K562 (cell line): ENCODE data around the gene SOX15.

ENCODE experiments used
- CEBPB ChIP-seq: fragments of 450-650 bp; IDR thresholded peaks from 2 replicates; pipeline ENCODE4 v1.6.1; 2016; ENCODE audit warnings: missing genetic modification characterization, missing compliant biosample characterization
- CHD2 ChIP-seq: IDR thresholded peaks from 2 replicates; pipeline ENCODE4 v1.6.1; 2011; ENCODE audit warnings: low read depth, low read length
- JUN ChIP-seq, 2 experiments: sonication (generic) in 1 of 2; formaldehyde crosslinking in 1 of 2; IDR thresholded peaks; 2 replicates each; pipeline versions ENCODE4 v1.6.1 to v1.8.0; 2012 to 2022; ENCODE audit warnings: borderline replicate concordance in 2 of 2, mild to moderate bottlenecking in 2 of 2, improper control_type of control experiment in 1 of 2, low read depth in 1 of 2, low read length in 1 of 2, missing genetic modification reagents in 1 of 2
- MTA1 ChIP-seq: fragments of 450-650 bp; IDR thresholded peaks from 2 replicates; pipeline ENCODE4 v1.6.1; 2017; ENCODE audit warnings: borderline replicate concordance
- POLR2A ChIP-seq: fragments of 450-650 bp; conservative IDR thresholded peaks from 2 replicates; pipeline ENCODE4 v1.6.1; 2016
- ZSCAN29 ChIP-seq: fragments of 450-650 bp; IDR thresholded peaks from 2 replicates; pipeline ENCODE4 v1.6.1; 2017
- TF ChIP-seq, protein P1 (sequence below), 3 experiments: IDR thresholded peaks in 2 of 3; conservative IDR thresholded peaks in 1 of 3; 2 replicates each; pipeline ENCODE4 v1.5.1; 2011 to 2012; ENCODE audit warnings: low read length in 3 of 3, mild to moderate bottlenecking in 3 of 3, control low read depth in 2 of 3, improper control_type of control experiment in 1 of 3, inconsistent platforms in 1 of 3, low read depth in 1 of 3, mixed read lengths in 1 of 3, moderate library complexity in 1 of 3; ENCODE audit not compliant: insufficient read depth in 2 of 3
- TF ChIP-seq, protein P2 (sequence below): fragments of 250-450 bp; sonication (Bioruptor Pico); IDR thresholded peaks from 2 replicates; pipeline ENCODE4 v1.9.0; 2021; ENCODE audit warnings: mild to moderate bottlenecking
- TF ChIP-seq, protein P3 (sequence below): fragments of 250-450 bp; sonication (Bioruptor Pico); IDR thresholded peaks from 2 replicates; pipeline ENCODE4 v1.8.0; 2021; ENCODE audit warnings: moderate library complexity, mild to moderate bottlenecking, inconsistent platforms

DNA sequence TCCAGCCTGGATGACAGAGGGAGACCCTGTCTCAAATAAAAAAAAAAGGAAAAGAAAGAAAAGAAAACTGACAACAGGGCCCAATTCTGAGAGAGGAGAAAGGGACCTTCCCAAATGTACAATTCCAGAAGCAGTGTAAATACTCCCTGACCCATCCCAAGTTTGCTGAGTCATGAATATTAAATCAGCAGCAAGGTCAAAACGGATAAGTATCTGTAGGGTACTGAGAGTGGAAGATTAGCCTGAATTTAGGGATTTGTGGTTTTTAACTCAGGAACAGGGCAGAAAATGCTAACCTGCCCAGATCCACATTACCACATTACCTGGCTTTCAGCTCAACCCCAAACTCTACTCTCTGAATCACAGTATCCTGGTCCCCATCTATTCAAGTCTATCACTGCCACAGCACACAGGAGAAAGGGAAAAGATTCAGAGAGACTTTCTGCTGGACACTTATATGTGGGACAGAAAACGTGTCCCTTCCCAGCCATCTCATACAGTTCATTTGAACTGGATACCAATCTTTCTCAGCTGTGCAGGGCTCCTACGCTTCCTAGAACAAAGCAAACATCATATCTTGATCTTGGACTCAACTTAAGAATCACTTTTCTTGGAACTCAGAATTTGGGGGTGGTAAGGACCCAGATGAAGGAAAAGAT is 21.9 kb upstream of the SOX15 start:
- TF ChIP-seq MTA1 (no peak), CEBPB (tag) (no peak), POLR2A (no peak), CHD2 (no peak), ZSCAN29 (no peak), JUN (IDR thresholded peaks at IDR 0.05; ENCODE audit: borderline replicate concordance, low read depth, low read length) (no peak), JUN (CRISPR knock-in tag; IDR thresholded peaks at IDR 0.05; ENCODE audit: borderline replicate concordance) (no peak)
- TF ChIP-seq, protein P1, sequence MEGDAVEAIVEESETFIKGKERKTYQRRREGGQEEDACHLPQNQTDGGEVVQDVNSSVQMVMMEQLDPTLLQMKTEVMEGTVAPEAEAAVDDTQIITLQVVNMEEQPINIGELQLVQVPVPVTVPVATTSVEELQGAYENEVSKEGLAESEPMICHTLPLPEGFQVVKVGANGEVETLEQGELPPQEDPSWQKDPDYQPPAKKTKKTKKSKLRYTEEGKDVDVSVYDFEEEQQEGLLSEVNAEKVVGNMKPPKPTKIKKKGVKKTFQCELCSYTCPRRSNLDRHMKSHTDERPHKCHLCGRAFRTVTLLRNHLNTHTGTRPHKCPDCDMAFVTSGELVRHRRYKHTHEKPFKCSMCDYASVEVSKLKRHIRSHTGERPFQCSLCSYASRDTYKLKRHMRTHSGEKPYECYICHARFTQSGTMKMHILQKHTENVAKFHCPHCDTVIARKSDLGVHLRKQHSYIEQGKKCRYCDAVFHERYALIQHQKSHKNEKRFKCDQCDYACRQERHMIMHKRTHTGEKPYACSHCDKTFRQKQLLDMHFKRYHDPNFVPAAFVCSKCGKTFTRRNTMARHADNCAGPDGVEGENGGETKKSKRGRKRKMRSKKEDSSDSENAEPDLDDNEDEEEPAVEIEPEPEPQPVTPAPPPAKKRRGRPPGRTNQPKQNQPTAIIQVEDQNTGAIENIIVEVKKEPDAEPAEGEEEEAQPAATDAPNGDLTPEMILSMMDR (IDR thresholded peaks at IDR 0.05 in 2 of 3, conservative IDR thresholded peaks at IDR 0.05 in 1 of 3; ENCODE audit: insufficient read depth in 2 of 3, low read depth in 1 of 3, low read length in 3 of 3): no peak
- TF ChIP-seq, protein P2, sequence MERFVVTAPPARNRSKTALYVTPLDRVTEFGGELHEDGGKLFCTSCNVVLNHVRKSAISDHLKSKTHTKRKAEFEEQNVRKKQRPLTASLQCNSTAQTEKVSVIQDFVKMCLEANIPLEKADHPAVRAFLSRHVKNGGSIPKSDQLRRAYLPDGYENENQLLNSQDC: no peak
- TF ChIP-seq, protein P3, sequence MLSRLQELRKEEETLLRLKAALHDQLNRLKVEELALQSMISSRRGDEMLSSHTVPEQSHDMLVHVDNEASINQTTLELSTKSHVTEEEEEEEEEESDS (CRISPR knock-in tag): no peak
